Caco-2 (cell line): ENCODE data around the gene SSRP1. TPM values are rescaled to one million over a fixed set of nuclear protein-coding genes. Genes with fewer than 3 reads are reported as not detected.
A peak's percentile ranks its signal among the peaks of the same experiment; 100 is the strongest.

Experiments used
- BruUV-seq: library from RNA; stranded (reverse); fragments of 400-500 nt; replicated peaks from 2 replicates; lab custom pipeline; 2021; lab: Mats Ljungman, UMichigan
- CTCF ChIA-PET: fragments of 300-600 bp; sonication (Branson Sonifier 250); formaldehyde crosslinking; loops from one replicate; lab custom pipeline; 2022; ENCODE audit warnings: antibody characterized with exemption; lab: Charles Lee
- POLR2A ChIA-PET: fragments of 300-600 bp; sonication (Branson Sonifier 250); formaldehyde crosslinking; loops from one replicate; lab custom pipeline; 2022; ENCODE audit warnings: antibody characterized with exemption; lab: Charles Lee
- DNase-seq, 2 experiments: peaks; one replicate each; pipeline versions ENCODE4 v3.0.0 to v3.0.0-alpha.2; 2020 to 2022
- H3K27me3 ChIP-seq: replicated peaks from 2 replicates; pipeline ENCODE4 v1.6.0; 2011; ENCODE audit warnings: low read length; ENCODE audit not compliant: control insufficient read depth, insufficient read depth
- H3K36me3 ChIP-seq: 2 replicates; pipeline ENCODE4 v1.5.1; 2011; ENCODE audit warnings: low read length; ENCODE audit not compliant: control insufficient read depth, insufficient read depth
- H3K4me1 ChIP-seq: fragments of 250-450 bp; sonication (Bioruptor Pico); 2 replicates; pipeline ENCODE4 v1.5.1; 2020; ENCODE audit warnings: mild to moderate bottlenecking
- H3K4me3 ChIP-seq: 2 replicates; pipeline ENCODE4 v1.5.1; 2011; ENCODE audit warnings: low read depth, mild to moderate bottlenecking, control low read depth, low read length
- H3K9me3 ChIP-seq: fragments of 250-450 bp; sonication (Bioruptor Pico); 2 replicates; pipeline ENCODE4 v1.5.1; 2020; ENCODE audit warnings: mild to moderate bottlenecking, moderate library complexity
- H3K27ac Mint-ChIP-seq: one replicate; pipeline ENCODE4 v1.8.0; 2022; ENCODE audit warnings: mixed read lengths; ENCODE audit not compliant: unreplicated experiment
- H3K27me3 Mint-ChIP-seq: one replicate; pipeline ENCODE4 v1.8.0; 2022; ENCODE audit warnings: mixed read lengths; ENCODE audit not compliant: insufficient read depth, unreplicated experiment
- H3K36me3 Mint-ChIP-seq: one replicate; pipeline ENCODE4 v1.8.0; 2022; ENCODE audit warnings: mild to moderate bottlenecking, mixed read lengths; ENCODE audit not compliant: insufficient read depth, unreplicated experiment
- H3K4me1 Mint-ChIP-seq: one replicate; pipeline ENCODE4 v1.8.0; 2022; ENCODE audit warnings: low read depth, mixed read lengths; ENCODE audit not compliant: unreplicated experiment
- H3K4me3 Mint-ChIP-seq: one replicate; pipeline ENCODE4 v1.8.0; 2022; ENCODE audit warnings: mild to moderate bottlenecking, moderate library complexity, mixed read lengths; ENCODE audit not compliant: unreplicated experiment
- H3K9me3 Mint-ChIP-seq: one replicate; pipeline ENCODE4 v1.8.0; 2022; ENCODE audit warnings: mixed read lengths; ENCODE audit not compliant: unreplicated experiment
- CTCF ChIP-seq, 2 experiments: fragments of 200-600 bp in 1 of 2; IDR thresholded peaks; 1 replicate in 1 of 2; 2 replicates in 1 of 2; pipeline versions ENCODE4 v1.5.1 to v1.8.0; 2011 to 2022; ENCODE audit warnings: antibody characterized with exemption in 1 of 2, control low read depth in 1 of 2, inconsistent platforms in 1 of 2, low read depth in 1 of 2, low read length in 1 of 2, mild to moderate bottlenecking in 1 of 2, moderate library complexity in 1 of 2; ENCODE audit not compliant: insufficient read depth in 1 of 2, severe bottlenecking in 1 of 2, unreplicated experiment in 1 of 2
- intact Hi-C: fragments of 100-400 bp; cut with micrococcal nuclease; formaldehyde crosslinking; loops from one replicate; pipeline ENCODE4 v1.10.0; 2022; ENCODE audit not compliant: unreplicated experiment
- total RNA-seq: library from RNA; stranded (reverse); gene quantifications from 2 replicates; pipeline ENCODE4 v1.2.3, GENCODE V29; 2022

Gene SSRP1
- total RNA-seq, 1 experiment from 2014 or later: 212 TPM

DNA sequence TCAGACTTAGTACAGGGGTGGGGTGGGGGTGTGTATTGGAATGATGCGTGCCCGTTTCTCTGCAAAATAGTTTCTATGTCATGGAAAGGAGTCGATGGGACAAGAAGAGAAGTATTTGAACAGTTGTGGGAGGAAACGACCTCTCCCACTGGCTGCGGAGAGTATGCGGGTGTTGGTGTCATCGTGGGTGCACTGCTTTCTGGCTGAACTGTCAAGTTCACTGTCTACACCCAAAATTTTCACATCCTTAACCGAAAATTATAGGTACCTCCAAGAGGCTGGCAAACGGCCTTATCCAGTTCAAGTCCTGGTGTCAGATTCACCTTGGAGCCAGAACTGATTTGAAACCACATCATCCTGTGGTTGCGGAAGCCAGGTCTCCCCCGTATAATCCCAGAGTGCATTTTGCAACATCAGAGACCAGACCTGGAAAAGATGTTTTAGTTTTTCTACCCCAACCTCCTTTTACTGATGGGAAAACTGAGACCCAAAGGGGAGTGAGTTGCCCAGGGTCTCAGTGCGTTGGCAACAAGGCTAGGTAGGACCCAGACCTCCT is 497 bp upstream of the SSRP1 start:
- H3K36me3 Mint-ChIP-seq: peaks cover 38% of the 10 kb centered on the region
- peaks cover 26% of the 10 kb centered on the region for H3K4me1 Mint-ChIP-seq
- BruUV-seq: TSS peak; percentile 78

GRCh38 chr11:57335023-57335342 is 709 bp downstream of the SSRP1 start:
- peaks cover 50% of the 10 kb centered on the region for H3K36me3 Mint-ChIP-seq

More for the DNA sequence above, 497 bp upstream of the SSRP1 start:
- Mint-ChIP-seq H3K27me3 (no peaks in the 10 kb centered on the region), H3K4me3 (peak overlapping the region; percentile 79), H3K27ac (peak overlapping the region; percentile 87), H3K9me3 (no peaks in the 10 kb centered on the region)
- 0 out of 2 replicates have a peak, but pooled peaks cover 5% of the 10 kb centered on the region for H3K36me3 ChIP-seq
- H3K4me3 ChIP-seq: peak overlapping the region; percentile 65
- DNase-seq: no peak
- POLR2A ChIA-PET: interaction anchor here (0.6 to 1.6 kb wide), 3 partner anchors 11 to 66 kb away, joined by 3 to 31 read pairs (median 3); partner anchors contain the start of gene TNKS1BP1
- intact Hi-C loops: no loop called here
- CTCF ChIA-PET: interaction anchor here (1.4 to 1.5 kb wide), 4 partner anchors 10 to 140 kb away, joined by 4 to 10 read pairs (median 6); partner anchors contain the start of gene TNKS1BP1
- no peaks in the 10 kb centered on the region for H3K9me3 ChIP-seq
- no peak for TF ChIP-seq CTCF (IDR thresholded peaks at IDR 0.05; ENCODE audit: insufficient read depth in 1 of 2, low read depth in 1 of 2, low read length in 1 of 2, severe bottlenecking in 1 of 2, unreplicated experiment in 1 of 2)
- H3K27me3 ChIP-seq: no peaks in the 10 kb centered on the region
- H3K4me1 ChIP-seq: peaks cover 16% of the 10 kb centered on the region

More at GRCh38 chr11:57335023-57335342, 709 bp downstream of the SSRP1 start:
- H3K36me3 ChIP-seq: 0 out of 2 replicates have a peak, but pooled peaks cover 7% of the 10 kb centered on the region
- peak overlapping the region; percentile 79 for H3K4me3 Mint-ChIP-seq
- peak overlapping the region; percentile 65 for H3K4me3 ChIP-seq
- POLR2A ChIA-PET: interaction anchor here (0.7 to 1.6 kb wide), 3 partner anchors 9 to 10 kb away, joined by 4 to 31 read pairs (median 4); partner anchors contain the start of gene TNKS1BP1
- H3K9me3 ChIP-seq: no peaks in the 10 kb centered on the region
- no peak for DNase-seq
- no peaks in the 10 kb centered on the region for H3K9me3 Mint-ChIP-seq
- peaks cover 20% of the 10 kb centered on the region for H3K4me1 Mint-ChIP-seq
- H3K4me1 ChIP-seq: peaks cover 16% of the 10 kb centered on the region
- H3K27ac Mint-ChIP-seq: peak overlapping the region; percentile 87
- H3K27me3 ChIP-seq: no peaks in the 10 kb centered on the region
- intact Hi-C loops: loop anchor here (1.0 kb wide), 1 partner anchor 10 kb away; no protein-coding TSS in a partner anchor
- no peaks in the 10 kb centered on the region for H3K27me3 Mint-ChIP-seq
- BruUV-seq: no TSS peak
- TF ChIP-seq CTCF (IDR thresholded peaks at IDR 0.05; ENCODE audit: insufficient read depth in 1 of 2, low read depth in 1 of 2, low read length in 1 of 2, severe bottlenecking in 1 of 2, unreplicated experiment in 1 of 2): no peak
- CTCF ChIA-PET: interaction anchor here (0.6 to 1.5 kb wide), 6 partner anchors 10 to 373 kb away, joined by 4 to 10 read pairs (median 6); partner anchors contain the start of gene TNKS1BP1
